ENCODE data around the gene MED6. TPM values are rescaled to one million over a fixed set of nuclear protein-coding genes. Genes with fewer than 3 reads are reported as not detected.

Gene MED6
- total and polyA plus RNA-seq, 2 experiments from 2014 or later = 49.2 to 49.6 TPM

- no peak overlapping the region for H3K4me3 ChIP-seq
- Mint-ChIP-seq H3K36me3 (ENCODE audit: low read depth) (peaks cover 54% of the 10 kb centered on the region), H3K4me1 (no peaks in the 10 kb centered on the region), H3K27me3 (ENCODE audit: insufficient read depth, low read depth, poor library complexity) (peaks cover 3% of the 10 kb centered on the region), H3K27ac (no peak overlapping the region), H3K9me3 (peaks cover 56% of the 10 kb centered on the region), H3K4me3 (no peak overlapping the region)
- DNase-seq (ENCODE audit: low spot score) (no peak), ATAC-seq (no peak)
- H3K4me1 ChIP-seq (ENCODE audit: insufficient read depth) = no peaks in the 10 kb centered on the region
- no peaks in the 10 kb centered on the region for H3K79me2 ChIP-seq (replicated peaks; ENCODE audit: insufficient read depth)
- H3K9me2 ChIP-seq (ENCODE audit: insufficient read depth) = 0 out of 2 replicates have a peak, but pooled peaks cover 4% of the 10 kb centered on the region
- H3K36me3 ChIP-seq (ENCODE audit: insufficient read depth) = peaks cover 4% of the 10 kb centered on the region; the same call in 1 of the 2 replicates
- H2AFZ ChIP-seq = no peak overlapping the region
- no peak overlapping the region for H3K27ac ChIP-seq (ENCODE audit: low read depth)
- no peaks in the 10 kb centered on the region for H3K27me3 ChIP-seq (ENCODE audit: insufficient read depth)
- no peak overlapping the region for H3K4me2 ChIP-seq
- TF ChIP-seq, protein P1, sequence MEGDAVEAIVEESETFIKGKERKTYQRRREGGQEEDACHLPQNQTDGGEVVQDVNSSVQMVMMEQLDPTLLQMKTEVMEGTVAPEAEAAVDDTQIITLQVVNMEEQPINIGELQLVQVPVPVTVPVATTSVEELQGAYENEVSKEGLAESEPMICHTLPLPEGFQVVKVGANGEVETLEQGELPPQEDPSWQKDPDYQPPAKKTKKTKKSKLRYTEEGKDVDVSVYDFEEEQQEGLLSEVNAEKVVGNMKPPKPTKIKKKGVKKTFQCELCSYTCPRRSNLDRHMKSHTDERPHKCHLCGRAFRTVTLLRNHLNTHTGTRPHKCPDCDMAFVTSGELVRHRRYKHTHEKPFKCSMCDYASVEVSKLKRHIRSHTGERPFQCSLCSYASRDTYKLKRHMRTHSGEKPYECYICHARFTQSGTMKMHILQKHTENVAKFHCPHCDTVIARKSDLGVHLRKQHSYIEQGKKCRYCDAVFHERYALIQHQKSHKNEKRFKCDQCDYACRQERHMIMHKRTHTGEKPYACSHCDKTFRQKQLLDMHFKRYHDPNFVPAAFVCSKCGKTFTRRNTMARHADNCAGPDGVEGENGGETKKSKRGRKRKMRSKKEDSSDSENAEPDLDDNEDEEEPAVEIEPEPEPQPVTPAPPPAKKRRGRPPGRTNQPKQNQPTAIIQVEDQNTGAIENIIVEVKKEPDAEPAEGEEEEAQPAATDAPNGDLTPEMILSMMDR (conservative IDR thresholded peaks at IDR 0.05; ENCODE audit: low read depth in 2 of 2) = no peak
- TF ChIP-seq ZNF114 (CRISPR knock-in tag; IDR thresholded peaks at IDR 0.05) (no peak), ETS1 (IDR thresholded peaks at IDR 0.05) (no peak), JUNB (IDR thresholded peaks at IDR 0.05; ENCODE audit: unreplicated experiment) (no peak), ZNF462 (CRISPR knock-in tag; IDR thresholded peaks at IDR 0.05) (no peak), ZNF331 (CRISPR knock-in tag; IDR thresholded peaks at IDR 0.05; ENCODE audit: low read depth) (no peak), STAT1 (IDR thresholded peaks at IDR 0.05; ENCODE audit: unreplicated experiment) (no peak), EZH2 (IDR thresholded peaks at IDR 0.05; ENCODE audit: low read depth, unreplicated experiment) (no peak), EZH2phosphoT487 (IDR thresholded peaks at IDR 0.05; ENCODE audit: unreplicated experiment) (no peak)
- no peaks in the 10 kb centered on the region for H4K20me1 ChIP-seq (replicated peaks; ENCODE audit: insufficient read depth)
- H3F3A ChIP-seq (replicated peaks; ENCODE audit: low read depth) = no peaks in the 10 kb centered on the region
These were observed 63.6 kb downstream of the MED6 start for GRCh38 chr14:70536830-70537229.

Data from GM23338 (cell line).